K562 (cell line): ENCODE results near the gene COX20. TPM values are rescaled to one million over a fixed set of nuclear protein-coding genes. Genes with fewer than 3 reads are reported as not detected.
A peak's percentile ranks its signal among the peaks of the same experiment; 100 is the strongest.

Experiments
- ATAC-seq: fragments of 200-7000 bp; cut with Tn5 transposase; 3 replicates; pipeline ENCODE4 v1.9.1; 2020; ENCODE audit warnings: moderate library complexity
- BruUV-seq: library from RNA; stranded (reverse); fragments of 400-500 nt; replicated peaks from 2 replicates; lab custom pipeline; 2021; lab: Mats Ljungman, UMichigan
- CTCF ChIA-PET: fragments of 300-600 bp; formaldehyde crosslinking; extraction: SDS; loops from one replicate; lab custom pipeline; 2021; ENCODE audit warnings: low intra/inter-chr PET ratio; lab: Yijun Ruan, JAX
- POLR2A ChIA-PET: fragments of 300-600, 350-650 bp; sonication (Branson Sonifier 250); formaldehyde crosslinking; extraction: SDS; loops from one replicate; lab custom pipeline; 2021; ENCODE audit warnings: antibody characterized with exemption, inconsistent platforms; lab: Yijun Ruan, JAX
- DNase-seq, 4 experiments: peaks; one replicate each; pipeline versions ENCODE4 v3.0.0 to v3.0.0-alpha.2; 2011 to 2018; ENCODE audit warnings: low spot score in 3 of 4, mixed read lengths in 3 of 4; ENCODE audit errors: extremely low read depth in 1 of 4
- FAIRE-seq: peaks from 2 replicates; lab custom pipeline; 2011; peaks lifted over from hg19 to GRCh38; lab: Jason Lieb, UNC
- H2AFZ ChIP-seq: 2 replicates; pipeline ENCODE4 v1.6.0; 2011; ENCODE audit warnings: low read depth, low read length, control low read depth, inconsistent platforms
- H3K27ac ChIP-seq: fragments of 200-600 bp; 3 replicates; pipeline ENCODE4 v1.8.0; 2011; ENCODE audit warnings: low read depth, mild to moderate bottlenecking, control low read depth, inconsistent platforms, low read length, moderate library complexity, mixed read lengths; ENCODE audit errors: extremely low read depth
- H3K27me3 ChIP-seq, 2 experiments: fragments of 300-600 bp in 1 of 2; 2 replicates in 1 of 2; 3 replicates in 1 of 2; pipeline versions ENCODE4 v1.6.0 to v1.8.0; 2011; ENCODE audit warnings: inconsistent platforms in 2 of 2, low read length in 2 of 2, mild to moderate bottlenecking in 1 of 2, mixed read lengths in 1 of 2, moderate library complexity in 1 of 2; ENCODE audit not compliant: control insufficient read depth in 2 of 2, insufficient read depth in 2 of 2
- H3K36me3 ChIP-seq: fragments of 300-600 bp; 3 replicates; pipeline ENCODE4 v1.8.0; 2011; ENCODE audit warnings: mild to moderate bottlenecking, low read length, inconsistent platforms; ENCODE audit not compliant: control insufficient read depth, insufficient read depth
- H3K4me1 ChIP-seq, 2 experiments: fragments of 200-600 bp in 1 of 2; replicated peaks in 1 of 2; 2 replicates in 1 of 2; 3 replicates in 1 of 2; pipeline versions ENCODE4 v1.5.1 to v1.8.0; 2011; ENCODE audit warnings: inconsistent platforms in 2 of 2, low read length in 2 of 2, mild to moderate bottlenecking in 1 of 2, mixed read lengths in 1 of 2, moderate library complexity in 1 of 2; ENCODE audit not compliant: control insufficient read depth in 2 of 2, insufficient read depth in 2 of 2
- H3K4me2 ChIP-seq: 2 replicates; pipeline ENCODE4 v1.6.1; 2011; ENCODE audit warnings: low read length, control low read depth, inconsistent platforms, mixed read lengths; ENCODE audit not compliant: insufficient read depth
- H3K4me3 ChIP-seq: fragments of 200-600 bp; sonication (generic), shearing (Covaris generic); 2 replicates; pipeline ENCODE4 v1.5.1; 2016; ENCODE audit warnings: control low read depth, inconsistent platforms
- H3K79me2 ChIP-seq: fragments of 200-600 bp; 3 replicates; pipeline ENCODE4 v1.8.0; 2011; ENCODE audit warnings: low read length, inconsistent platforms; ENCODE audit not compliant: control insufficient read depth, insufficient read depth
- H3K9ac ChIP-seq, 2 experiments: 2 replicates each; pipeline versions ENCODE4 v1.6.0 to v1.6.1; 2011; ENCODE audit warnings: low read depth in 2 of 2, low read length in 2 of 2, control low read depth in 1 of 2, inconsistent platforms in 1 of 2, mild to moderate bottlenecking in 1 of 2, mixed read lengths in 1 of 2; ENCODE audit not compliant: insufficient read depth in 1 of 2
- H3K9me1 ChIP-seq: one replicate; pipeline ENCODE4 v1.6.0; 2011; ENCODE audit warnings: inconsistent platforms, mild to moderate bottlenecking, low read length, moderate library complexity; ENCODE audit not compliant: control insufficient read depth, insufficient read depth
- H3K9me3 ChIP-seq: replicated peaks from 2 replicates; pipeline ENCODE4 v1.5.1; 2011; ENCODE audit warnings: low read depth, low read length, inconsistent platforms; ENCODE audit not compliant: control insufficient read depth, insufficient read depth
- H4K20me1 ChIP-seq: replicated peaks from 2 replicates; pipeline ENCODE4 v1.6.1; 2011; ENCODE audit warnings: low read length, inconsistent platforms, mixed read lengths; ENCODE audit not compliant: control insufficient read depth, insufficient read depth
- NEUROD1 ChIP-seq: fragments of 150-350 bp; IDR thresholded peaks from 2 replicates; pipeline ENCODE4 v1.6.1; 2014; ENCODE audit warnings: borderline replicate concordance, low read length, low read depth; ENCODE audit not compliant: partially characterized antibody
- POLR2A ChIP-seq: fragments of 450-650 bp; conservative IDR thresholded peaks from 2 replicates; pipeline ENCODE4 v1.6.1; 2016
- POLR2AphosphoS5 ChIP-seq: IDR thresholded peaks from 2 replicates; pipeline ENCODE4 v1.6.1; 2011; ENCODE audit warnings: mild to moderate bottlenecking, low read depth, low read length, moderate library complexity; ENCODE audit not compliant: control insufficient read depth, insufficient read depth
- POLR2B ChIP-seq: fragments of 450-650 bp; IDR thresholded peaks from 2 replicates; pipeline ENCODE4 v1.6.1; 2018; ENCODE audit warnings: low read depth; ENCODE audit not compliant: partially characterized antibody
- SUPT5H ChIP-seq: fragments of 450-650 bp; IDR thresholded peaks from 2 replicates; pipeline ENCODE4 v1.6.1; 2016
- TEAD4 ChIP-seq, 2 experiments: sonication (generic) in 1 of 2; formaldehyde crosslinking in 1 of 2; IDR thresholded peaks; 2 replicates each; pipeline versions ENCODE4 v1.6.1 to v1.8.0; 2012 to 2022; ENCODE audit warnings: borderline replicate concordance in 1 of 2, inconsistent platforms in 1 of 2, low read length in 1 of 2, mild to moderate bottlenecking in 1 of 2, missing genetic modification reagents in 1 of 2
- U2AF2 ChIP-seq: fragments of 200-400 bp; formaldehyde crosslinking; optimal IDR thresholded peaks from 2 replicates; pipeline ENCODE3; 2017; ENCODE audit warnings: low read depth, mild to moderate bottlenecking, low read length
- WGBS: fragments of 100-300 bp; shearing (Covaris generic); methylation state at CpG from one replicate; pipeline ENCODE4 v1.1.6; 2016; ENCODE audit warnings: low coverage, mixed read lengths; ENCODE audit not compliant: insufficient coverage; ENCODE audit errors: missing lambda C conversion rate; 5-methylcytosine and 5-hydroxymethylcytosine counted together
- in situ Hi-C: fragments of 300-500 bp; cut with MboI; formaldehyde crosslinking; loops from 4 replicates; pipeline ENCODE4 v1.15.0; 2018; ENCODE audit warnings: inconsistent platforms, mixed read lengths
- intact Hi-C: fragments of 100-400 bp; cut with micrococcal nuclease; formaldehyde crosslinking; loops from 2 replicates; pipeline ENCODE4 v1.14.2; 2022
- polyA plus RNA-seq, 8 experiments: library from polyadenylated mRNA; depleted of rRNA in 4 of 8; stranded (reverse) in 5 of 8; unstranded in 3 of 8; fragments of >200 nt; fragmentation: Nextera tagmentation in 2 of 8; fragmentation: Illumina TruSeq in 1 of 8; extraction: Ambion mirVana in 2 of 8; extraction: Trizol in 1 of 8; gene quantifications; 2 replicates each; pipeline versions ENCODE4 v1.2.1 to v1.2.3, GENCODE V29; 2011 to 2014; ENCODE audit warnings: inconsistent platforms in 1 of 8, missing spikeins in 1 of 8
- total RNA-seq, 7 experiments: library from RNA; depleted of rRNA in 6 of 7; stranded (reverse); fragments of >200 nt in 6 of 7; fragmentation: Illumina TruSeq in 2 of 7; extraction: Trizol in 2 of 7; gene quantifications; 2 replicates each; pipeline versions ENCODE4 v1.2.1 to v1.2.3, GENCODE V29; 2011 to 2021; ENCODE audit warnings: low replicate concordance in 1 of 7
- TF ChIP-seq, protein P1 (sequence below): fragments of 450-650 bp; IDR thresholded peaks from 2 replicates; pipeline ENCODE4 v1.6.1; 2016; ENCODE audit warnings: missing biosample characterization, missing genetic modification characterization
- TF ChIP-seq, protein P2 (sequence below): sonication (generic); formaldehyde crosslinking; IDR thresholded peaks from 2 replicates; pipeline ENCODE4 v1.8.0; 2022; ENCODE audit warnings: missing genetic modification reagents, mild to moderate bottlenecking, borderline replicate concordance

Gene COX20
- total and polyA plus RNA-seq, 9 of the 15 experiments (the other 6 are each of a cell fraction or from before 2014, with no cell fraction given), result 41.5 to 192 (median 84.3) TPM

DNA sequence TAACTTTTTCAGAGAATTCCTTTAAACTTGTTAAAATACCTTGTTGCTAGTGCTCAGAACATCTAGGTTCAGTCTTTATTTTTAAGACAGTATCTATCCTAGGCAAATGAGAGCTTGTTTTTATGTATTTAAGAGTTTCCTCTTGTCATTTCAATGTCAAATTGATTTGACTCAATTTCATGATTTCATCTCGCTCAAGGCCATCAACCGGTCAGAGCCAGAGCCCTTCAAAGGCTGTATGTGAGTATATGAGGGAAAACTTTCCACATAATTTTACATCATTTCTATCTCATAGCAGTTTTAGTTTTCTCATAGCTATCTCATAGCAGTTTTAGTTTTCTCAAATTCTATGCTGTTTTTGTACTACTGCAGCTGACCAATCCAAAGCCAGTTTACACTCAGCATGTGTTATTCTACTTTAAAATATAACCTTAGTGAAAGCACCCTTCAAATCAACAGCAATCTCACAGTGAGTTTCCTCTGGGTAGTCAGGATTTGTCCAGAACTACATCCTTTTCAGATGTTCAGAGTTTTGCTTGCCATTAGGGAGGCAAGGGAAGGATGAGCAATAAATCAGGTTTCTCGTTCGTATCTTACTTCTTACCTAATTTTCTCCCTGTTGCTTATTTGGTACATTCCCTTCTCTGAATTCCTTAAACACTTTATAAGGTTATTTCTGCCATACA lies 16.2 kb downstream of the COX20 start (continued):
- TF ChIP-seq, protein P1, sequence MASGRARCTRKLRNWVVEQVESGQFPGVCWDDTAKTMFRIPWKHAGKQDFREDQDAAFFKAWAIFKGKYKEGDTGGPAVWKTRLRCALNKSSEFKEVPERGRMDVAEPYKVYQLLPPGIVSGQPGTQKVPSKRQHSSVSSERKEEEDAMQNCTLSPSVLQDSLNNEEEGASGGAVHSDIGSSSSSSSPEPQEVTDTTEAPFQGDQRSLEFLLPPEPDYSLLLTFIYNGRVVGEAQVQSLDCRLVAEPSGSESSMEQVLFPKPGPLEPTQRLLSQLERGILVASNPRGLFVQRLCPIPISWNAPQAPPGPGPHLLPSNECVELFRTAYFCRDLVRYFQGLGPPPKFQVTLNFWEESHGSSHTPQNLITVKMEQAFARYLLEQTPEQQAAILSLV (tag), result no peak
- TF ChIP-seq U2AF2 (no peak), NEUROD1 (no peak)

DNA sequence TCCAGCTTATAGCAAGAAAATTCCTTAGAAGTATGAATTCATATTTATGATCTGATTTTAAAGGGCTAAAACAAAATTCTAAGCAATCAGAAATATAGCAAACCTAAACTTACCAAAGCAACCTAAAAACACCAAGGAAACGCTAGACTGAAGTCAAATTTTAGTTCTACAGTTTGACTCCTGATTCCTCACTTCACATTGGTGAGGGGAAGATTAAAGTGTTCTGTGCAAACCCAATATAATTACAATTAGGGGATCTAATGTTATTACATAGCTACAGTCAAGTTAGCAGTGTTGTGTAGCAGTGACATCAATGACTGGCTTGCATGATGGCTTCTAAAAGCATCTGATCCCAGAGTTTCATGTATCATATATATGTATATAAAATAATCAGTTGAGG lies 17.2 kb downstream of the COX20 start:
- Histone ChIP-seq H3K36me3 (peaks cover 100% of the 10 kb centered on the region), H3K9me1 (no peaks in the 10 kb centered on the region), H3K4me2 (no peak overlapping the region), H3K4me3 (no peak overlapping the region), H3K9ac (no peak overlapping the region), H3K79me2 (peaks cover 69% of the 10 kb centered on the region), H2AFZ (no peak overlapping the region), H4K20me1 (no peaks in the 10 kb centered on the region), H3K4me1 (no peaks in the 10 kb centered on the region), H3K9me3 (no peaks in the 10 kb centered on the region), H3K27me3 (no peaks in the 10 kb centered on the region), H3K27ac (no peak overlapping the region)
- 83% methylated on average over 1 of the region's 1 CpG for WGBS
- ATAC-seq (no peak), DNase-seq (no peak), FAIRE-seq (no peak)
- intact Hi-C loops (no loop called here), in situ Hi-C loops (no loop called here)
- no TSS peak for BruUV-seq
- POLR2A ChIA-PET, result interaction anchor here (2.0 to 24.0 kb wide), 4 partner anchors 3 to 199 kb away, joined by 5 to 485 read pairs (median 248); partner anchors contain the start of genes COX20 and HNRNPU
- TF ChIP-seq POLR2AphosphoS5 (peak; percentile 47; the same call in 1 of the 2 replicates), SUPT5H (peak; percentile 58), POLR2B (peak; percentile 68), POLR2A (peak; percentile 66), TEAD4 (IDR thresholded peaks at IDR 0.05; ENCODE audit: low read length) (0 out of 2 replicates have a peak, but pooled peaks have one; percentile 17), TEAD4 (CRISPR knock-in tag; IDR thresholded peaks at IDR 0.05; ENCODE audit: borderline replicate concordance) (no peak)
- TF ChIP-seq, protein P2, sequence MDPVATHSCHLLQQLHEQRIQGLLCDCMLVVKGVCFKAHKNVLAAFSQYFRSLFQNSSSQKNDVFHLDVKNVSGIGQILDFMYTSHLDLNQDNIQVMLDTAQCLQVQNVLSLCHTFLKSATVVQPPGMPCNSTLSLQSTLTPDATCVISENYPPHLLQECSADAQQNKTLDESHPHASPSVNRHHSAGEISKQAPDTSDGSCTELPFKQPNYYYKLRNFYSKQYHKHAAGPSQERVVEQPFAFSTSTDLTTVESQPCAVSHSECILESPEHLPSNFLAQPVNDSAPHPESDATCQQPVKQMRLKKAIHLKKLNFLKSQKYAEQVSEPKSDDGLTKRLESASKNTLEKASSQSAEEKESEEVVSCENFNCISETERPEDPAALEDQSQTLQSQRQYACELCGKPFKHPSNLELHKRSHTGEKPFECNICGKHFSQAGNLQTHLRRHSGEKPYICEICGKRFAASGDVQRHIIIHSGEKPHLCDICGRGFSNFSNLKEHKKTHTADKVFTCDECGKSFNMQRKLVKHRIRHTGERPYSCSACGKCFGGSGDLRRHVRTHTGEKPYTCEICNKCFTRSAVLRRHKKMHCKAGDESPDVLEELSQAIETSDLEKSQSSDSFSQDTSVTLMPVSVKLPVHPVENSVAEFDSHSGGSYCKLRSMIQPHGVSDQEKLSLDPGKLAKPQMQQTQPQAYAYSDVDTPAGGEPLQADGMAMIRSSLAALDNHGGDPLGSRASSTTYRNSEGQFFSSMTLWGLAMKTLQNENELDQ (CRISPR knock-in tag), result no peak
- CTCF ChIA-PET, result no interaction called here
